ENCODE results near the gene ZFP36L1.

ZFP36L1 gene

GRCh38 chr14:68774771-68775613 lies 17.9 kb downstream of the ZFP36L1 start:
- TF ChIP-seq, protein P1, sequence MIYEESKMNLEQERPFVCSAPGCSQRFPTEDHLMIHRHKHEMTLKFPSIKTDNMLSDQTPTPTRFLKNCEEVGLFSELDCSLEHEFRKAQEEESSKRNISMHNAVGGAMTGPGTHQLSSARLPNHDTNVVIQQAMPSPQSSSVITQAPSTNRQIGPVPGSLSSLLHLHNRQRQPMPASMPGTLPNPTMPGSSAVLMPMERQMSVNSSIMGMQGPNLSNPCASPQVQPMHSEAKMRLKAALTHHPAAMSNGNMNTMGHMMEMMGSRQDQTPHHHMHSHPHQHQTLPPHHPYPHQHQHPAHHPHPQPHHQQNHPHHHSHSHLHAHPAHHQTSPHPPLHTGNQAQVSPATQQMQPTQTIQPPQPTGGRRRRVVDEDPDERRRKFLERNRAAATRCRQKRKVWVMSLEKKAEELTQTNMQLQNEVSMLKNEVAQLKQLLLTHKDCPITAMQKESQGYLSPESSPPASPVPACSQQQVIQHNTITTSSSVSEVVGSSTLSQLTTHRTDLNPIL (CRISPR knock-in tag; IDR thresholded peaks at IDR 0.05; ENCODE audit: low read depth) = no peak
- no peak for TF ChIP-seq ISL1 (CRISPR knock-in tag; IDR thresholded peaks at IDR 0.05)
- no peak for TF ChIP-seq CSDC2 (CRISPR knock-in tag; IDR thresholded peaks at IDR 0.05)
- TF ChIP-seq SNAI2 (CRISPR knock-in tag; IDR thresholded peaks at IDR 0.05) = no peak
- no peak for TF ChIP-seq OSR1 (CRISPR knock-in tag; IDR thresholded peaks at IDR 0.05)
- no peak for TF ChIP-seq CSRNP3 (CRISPR knock-in tag; IDR thresholded peaks at IDR 0.05)
- no peak for TF ChIP-seq POU6F1 (CRISPR knock-in tag; IDR thresholded peaks at IDR 0.05; ENCODE audit: borderline replicate concordance, low read depth)
- no peak for TF ChIP-seq ZFP3 (CRISPR knock-in tag; IDR thresholded peaks at IDR 0.05)
- no peak for TF ChIP-seq TCF4 (CRISPR knock-in tag; IDR thresholded peaks at IDR 0.05; ENCODE audit: borderline replicate concordance)
- no peak for ATAC-seq

GRCh38 chr14:68772761-68773381 lies 20.0 kb downstream of the ZFP36L1 start:
- TF ChIP-seq OSR1 (CRISPR knock-in tag; IDR thresholded peaks at IDR 0.05) = no peak
- no peak for TF ChIP-seq CSRNP3 (CRISPR knock-in tag; IDR thresholded peaks at IDR 0.05)
- TF ChIP-seq TCF4 (CRISPR knock-in tag; IDR thresholded peaks at IDR 0.05; ENCODE audit: borderline replicate concordance) = no peak
- TF ChIP-seq ARNTL (CRISPR knock-in tag; IDR thresholded peaks at IDR 0.05; ENCODE audit: borderline replicate concordance, low read depth) = no peak
- TF ChIP-seq ZNF565 (CRISPR knock-in tag; conservative IDR thresholded peaks at IDR 0.05; ENCODE audit: low read depth) = no peak
- TF ChIP-seq GLIS3 (CRISPR knock-in tag; IDR thresholded peaks at IDR 0.05) = no peak
- TF ChIP-seq PATZ1 (CRISPR knock-in tag; IDR thresholded peaks at IDR 0.05; ENCODE audit: borderline replicate concordance) = no peak
- no peak for TF ChIP-seq ISL1 (CRISPR knock-in tag; IDR thresholded peaks at IDR 0.05)
- TF ChIP-seq ZNF8 (CRISPR knock-in tag; IDR thresholded peaks at IDR 0.05) = no peak
- no peak for TF ChIP-seq CSDC2 (CRISPR knock-in tag; IDR thresholded peaks at IDR 0.05)
- no peak for TF ChIP-seq ZFP30 (CRISPR knock-in tag; IDR thresholded peaks at IDR 0.05)
- TF ChIP-seq ZNF70 (CRISPR knock-in tag; IDR thresholded peaks at IDR 0.05) = no peak
- no peak for TF ChIP-seq TSHZ2 (CRISPR knock-in tag; IDR thresholded peaks at IDR 0.05)
- no peak for TF ChIP-seq SNAI2 (CRISPR knock-in tag; IDR thresholded peaks at IDR 0.05)
- TF ChIP-seq ZC3H10 (CRISPR knock-in tag; IDR thresholded peaks at IDR 0.05) = no peak
- ATAC-seq = no peak

Measured in SK-N-SH treated with all-trans-retinoic acid at 6 μM for 48 hours (cell line).